ENCODE results near the gene ABLIM2. TPM values are rescaled to one million over a fixed set of nuclear protein-coding genes. Genes with fewer than 3 reads are reported as not detected.

The ABLIM2 gene
- total and polyA plus RNA-seq, 2 of the 13 experiments (the other 11 are each of a cell fraction or from before 2014, with no cell fraction given), result 0.20 to 0.37 TPM

DNA sequence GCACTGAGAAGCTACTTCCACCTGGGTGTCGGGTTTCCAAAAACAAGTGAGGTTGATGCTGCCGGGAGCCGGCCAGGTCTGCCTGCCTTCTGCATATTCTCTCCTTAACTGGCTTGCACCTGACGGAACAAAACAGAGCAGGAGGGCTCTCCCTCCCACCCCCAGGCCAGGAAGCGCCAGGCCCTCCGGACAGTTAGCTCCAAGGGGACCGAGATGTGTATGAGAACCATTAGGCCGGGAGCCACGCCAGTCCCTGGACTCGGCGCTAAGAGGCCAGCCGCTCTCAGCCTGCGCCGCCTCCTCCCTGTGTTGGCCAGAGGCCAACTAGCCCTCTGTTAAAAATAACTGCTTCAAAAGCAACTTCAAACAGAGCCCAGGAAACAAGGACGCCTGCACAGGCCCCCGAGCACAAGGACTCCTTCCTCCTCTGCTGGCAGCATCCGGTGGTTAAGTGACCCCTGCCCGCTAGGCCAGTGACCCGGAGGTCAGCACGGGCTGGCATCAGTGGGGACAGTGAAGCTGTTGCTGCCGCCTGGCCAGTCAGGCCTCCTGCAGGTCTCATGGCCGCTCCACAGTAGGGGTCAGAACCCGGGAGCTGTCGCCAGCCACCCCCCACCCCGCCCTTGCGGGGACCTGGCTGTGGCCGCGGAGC lies 107.9 kb downstream of the ABLIM2 start (continued):
- TF ChIP-seq HOXA9 (CRISPR knock-in tag; IDR thresholded peaks at IDR 0.05; ENCODE audit: borderline replicate concordance) (no peak), ZNF282 (IDR thresholded peaks at IDR 0.05; ENCODE audit: partially characterized antibody) (no peak), SNAPC2 (CRISPR knock-in tag; IDR thresholded peaks at IDR 0.05) (peak; percentile 81; the same call in 1 of the 2 replicates), ZNF101 (CRISPR knock-in tag; IDR thresholded peaks at IDR 0.05; ENCODE audit: borderline replicate concordance, low read depth) (no peak), JDP2 (CRISPR knock-in tag; IDR thresholded peaks at IDR 0.05; ENCODE audit: borderline replicate concordance) (no peak), SRF (IDR thresholded peaks at IDR 0.05; ENCODE audit: low read depth, low read length) (no peak), SRSF4 (IDR thresholded peaks at IDR 0.05; ENCODE audit: low read depth, low read length, poor library complexity, severe bottlenecking) (no peak), ATF2 (CRISPR knock-in tag; IDR thresholded peaks at IDR 0.05) (peak; percentile 73; the same call in 1 of the 2 replicates), ZNF496 (CRISPR knock-in tag; IDR thresholded peaks at IDR 0.05; ENCODE audit: insufficient replicate concordance) (no peak), ZNF850 (CRISPR knock-in tag; conservative IDR thresholded peaks at IDR 0.05) (no peak), ZNF383 (CRISPR knock-in tag; IDR thresholded peaks at IDR 0.05; ENCODE audit: borderline replicate concordance) (no peak), SMAD3 (CRISPR knock-in tag; IDR thresholded peaks at IDR 0.05) (peak; percentile 25; the same call in 1 of the 2 replicates), SMAD1 (CRISPR knock-in tag; IDR thresholded peaks at IDR 0.05; ENCODE audit: borderline replicate concordance, low read depth) (no peak), ZGPAT (CRISPR knock-in tag; IDR thresholded peaks at IDR 0.05) (peak; percentile 82), CAMTA2 (CRISPR knock-in tag; IDR thresholded peaks at IDR 0.05; ENCODE audit: borderline replicate concordance) (no peak), CENPX (CRISPR knock-in tag; IDR thresholded peaks at IDR 0.05) (no peak)
- TF ChIP-seq, protein P1, sequence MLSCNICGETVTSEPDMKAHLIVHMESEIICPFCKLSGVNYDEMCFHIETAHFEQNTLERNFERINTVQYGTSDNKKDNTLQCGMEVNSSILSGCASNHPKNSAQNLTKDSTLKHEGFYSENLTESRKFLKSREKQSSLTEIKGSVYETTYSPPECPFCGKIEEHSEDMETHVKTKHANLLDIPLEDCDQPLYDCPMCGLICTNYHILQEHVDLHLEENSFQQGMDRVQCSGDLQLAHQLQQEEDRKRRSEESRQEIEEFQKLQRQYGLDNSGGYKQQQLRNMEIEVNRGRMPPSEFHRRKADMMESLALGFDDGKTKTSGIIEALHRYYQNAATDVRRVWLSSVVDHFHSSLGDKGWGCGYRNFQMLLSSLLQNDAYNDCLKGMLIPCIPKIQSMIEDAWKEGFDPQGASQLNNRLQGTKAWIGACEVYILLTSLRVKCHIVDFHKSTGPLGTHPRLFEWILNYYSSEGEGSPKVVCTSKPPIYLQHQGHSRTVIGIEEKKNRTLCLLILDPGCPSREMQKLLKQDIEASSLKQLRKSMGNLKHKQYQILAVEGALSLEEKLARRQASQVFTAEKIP (CRISPR knock-in tag; IDR thresholded peaks at IDR 0.05; ENCODE audit: borderline replicate concordance), result no peak
- TF ChIP-seq, protein P2, sequence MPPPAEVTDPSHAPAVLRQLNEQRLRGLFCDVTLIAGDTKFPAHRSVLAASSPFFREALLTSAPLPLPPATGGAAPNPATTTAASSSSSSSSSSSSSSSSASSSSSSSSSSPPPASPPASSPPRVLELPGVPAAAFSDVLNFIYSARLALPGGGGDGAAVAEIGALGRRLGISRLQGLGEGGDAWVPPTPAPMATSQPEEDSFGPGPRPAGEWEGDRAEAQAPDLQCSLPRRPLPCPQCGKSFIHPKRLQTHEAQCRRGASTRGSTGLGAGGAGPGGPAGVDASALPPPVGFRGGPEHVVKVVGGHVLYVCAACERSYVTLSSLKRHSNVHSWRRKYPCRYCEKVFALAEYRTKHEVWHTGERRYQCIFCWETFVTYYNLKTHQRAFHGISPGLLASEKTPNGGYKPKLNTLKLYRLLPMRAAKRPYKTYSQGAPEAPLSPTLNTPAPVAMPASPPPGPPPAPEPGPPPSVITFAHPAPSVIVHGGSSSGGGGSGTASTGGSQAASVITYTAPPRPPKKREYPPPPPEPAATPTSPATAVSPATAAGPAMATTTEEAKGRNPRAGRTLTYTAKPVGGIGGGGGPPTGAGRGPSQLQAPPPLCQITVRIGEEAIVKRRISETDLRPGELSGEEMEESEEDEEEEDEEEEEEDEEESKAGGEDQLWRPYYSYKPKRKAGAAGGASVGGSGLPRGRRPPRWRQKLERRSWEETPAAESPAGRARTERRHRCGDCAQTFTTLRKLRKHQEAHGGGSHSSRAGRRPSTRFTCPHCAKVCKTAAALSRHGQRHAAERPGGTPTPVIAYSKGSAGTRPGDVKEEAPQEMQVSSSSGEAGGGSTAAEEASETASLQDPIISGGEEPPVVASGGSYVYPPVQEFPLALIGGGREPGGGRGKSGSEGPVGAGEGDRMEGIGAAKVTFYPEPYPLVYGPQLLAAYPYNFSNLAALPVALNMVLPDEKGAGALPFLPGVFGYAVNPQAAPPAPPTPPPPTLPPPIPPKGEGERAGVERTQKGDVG (CRISPR knock-in tag; IDR thresholded peaks at IDR 0.05; ENCODE audit: borderline replicate concordance), result peak; percentile 57; the same call in 1 of the 2 replicates
- TF ChIP-seq, protein P3, sequence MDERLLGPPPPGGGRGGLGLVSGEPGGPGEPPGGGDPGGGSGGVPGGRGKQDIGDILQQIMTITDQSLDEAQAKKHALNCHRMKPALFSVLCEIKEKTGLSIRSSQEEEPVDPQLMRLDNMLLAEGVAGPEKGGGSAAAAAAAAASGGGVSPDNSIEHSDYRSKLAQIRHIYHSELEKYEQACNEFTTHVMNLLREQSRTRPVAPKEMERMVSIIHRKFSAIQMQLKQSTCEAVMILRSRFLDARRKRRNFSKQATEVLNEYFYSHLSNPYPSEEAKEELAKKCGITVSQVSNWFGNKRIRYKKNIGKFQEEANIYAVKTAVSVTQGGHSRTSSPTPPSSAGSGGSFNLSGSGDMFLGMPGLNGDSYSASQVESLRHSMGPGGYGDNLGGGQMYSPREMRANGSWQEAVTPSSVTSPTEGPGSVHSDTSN (CRISPR knock-in tag; IDR thresholded peaks at IDR 0.05), result no peak

Measured in HepG2 (cell line).